Natural killer cell (primary cell): ENCODE results near the gene STAT5A. TPM values are rescaled to one million over a fixed set of nuclear protein-coding genes. Genes with fewer than 3 reads are reported as not detected.
A peak's percentile ranks its signal among the peaks of the same experiment; 100 is the strongest.

Experiments
- ATAC-seq, 3 donors: fragments of 150-1000 bp in 2 of 3; fragments of 200-7000 bp in 1 of 3; cut with Tn5 transposase; 1 replicate in 1 of 3; 2 replicates in 2 of 3; pipeline ENCODE4 v1.10.0; 2021; ENCODE audit warnings: mild to moderate bottlenecking in 2 of 3, moderate library complexity in 2 of 3
- DNase-seq, 2 donors: peaks; one replicate each; pipeline versions ENCODE4 v3.0.0 to v3.0.0-alpha.2; 2013 to 2021; ENCODE audit warnings: mixed read lengths in 1 of 2
- H3K27ac ChIP-seq: one replicate; pipeline ENCODE4 v1.5.1; 2013; ENCODE audit warnings: mild to moderate bottlenecking, low read length
- H3K27me3 ChIP-seq: one replicate; pipeline ENCODE4 v1.6.1; 2013; ENCODE audit warnings: low read length; ENCODE audit not compliant: control insufficient read depth, insufficient read depth
- H3K36me3 ChIP-seq: one replicate; pipeline ENCODE4 v1.6.1; 2013; ENCODE audit warnings: low read length; ENCODE audit not compliant: control insufficient read depth, insufficient read depth
- H3K4me1 ChIP-seq: one replicate; pipeline ENCODE4 v1.6.1; 2013; ENCODE audit warnings: low read length; ENCODE audit not compliant: control insufficient read depth, insufficient read depth
- H3K4me3 ChIP-seq: one replicate; pipeline ENCODE4 v1.5.1; 2013; ENCODE audit warnings: low read length
- H3K9me3 ChIP-seq: one replicate; pipeline ENCODE4 v1.6.1; 2013; ENCODE audit warnings: low read length; ENCODE audit not compliant: control insufficient read depth, insufficient read depth
- H3K27ac Mint-ChIP-seq, 2 donors: one replicate each; pipeline ENCODE4 v1.8.0; 2022; ENCODE audit warnings: mild to moderate bottlenecking in 2 of 2, mixed read lengths in 2 of 2, moderate library complexity in 1 of 2
- H3K27me3 Mint-ChIP-seq, 2 donors: one replicate each; pipeline ENCODE4 v1.8.0; 2022; ENCODE audit warnings: low read depth in 2 of 2, mixed read lengths in 2 of 2
- H3K36me3 Mint-ChIP-seq: one replicate; pipeline ENCODE4 v1.8.0; 2022; ENCODE audit warnings: mixed read lengths
- H3K4me1 Mint-ChIP-seq, 2 donors: one replicate each; pipeline ENCODE4 v1.8.0; 2022; ENCODE audit warnings: mixed read lengths in 2 of 2
- H3K4me3 Mint-ChIP-seq: one replicate; pipeline ENCODE4 v1.8.0; 2022; ENCODE audit warnings: mild to moderate bottlenecking, moderate library complexity, mixed read lengths
- H3K9me3 Mint-ChIP-seq, 2 donors: one replicate each; pipeline ENCODE4 v1.8.0; 2022; ENCODE audit warnings: mixed read lengths in 2 of 2
- CTCF ChIP-seq: fragments of 200-600 bp; IDR thresholded peaks from one replicate; pipeline ENCODE4 v1.8.0; 2022; ENCODE audit warnings: antibody characterized with exemption
- WGBS: methylation state at CpG from one replicate; pipeline ENCODE4 v1.1.7; 2013; ENCODE audit warnings: missing lambda C conversion rate; ENCODE audit not compliant: insufficient coverage; 5-methylcytosine and 5-hydroxymethylcytosine counted together
- intact Hi-C: fragments of 100-400 bp; cut with micrococcal nuclease; formaldehyde crosslinking; loops from one replicate; pipeline ENCODE4 v1.14.2; 2022
- total RNA-seq, 4 donors: library from RNA; stranded (reverse); fragments of 120-200 nt in 1 of 4; gene quantifications; one replicate each; pipeline versions ENCODE4 v1.2.3 to v1.2.4, GENCODE V29; 2013 to 2022

The STAT5A gene
- total RNA-seq, 3 donors from 2014 or later (not counting 1 experiment from before 2014, with no cell fraction given), result 112 to 135 (median 117) TPM

- 72% methylated on average over 3 of the region's 3 CpGs for WGBS
- Mint-ChIP-seq H3K27ac (peak overlapping the region; percentile 88 to 92), H3K36me3 (no peaks in the 10 kb centered on the region), H3K4me3 (peak overlapping the region; percentile 98), H3K4me1 (peaks cover 58 to 64% of the 10 kb centered on the region in 2 donors), H3K27me3 (no peaks in the 10 kb centered on the region), H3K9me3 (no peaks in the 10 kb centered on the region)
- Histone ChIP-seq H3K27ac (no peak overlapping the region), H3K4me3 (no peak overlapping the region), H3K9me3 (no peaks in the 10 kb centered on the region), H3K36me3 (no peaks in the 10 kb centered on the region), H3K27me3 (no peaks in the 10 kb centered on the region), H3K4me1 (peaks cover 19% of the 10 kb centered on the region)
- no peak for ATAC-seq
- TF ChIP-seq CTCF, result no peak
- DNase-seq, result no peak
- intact Hi-C loops, result loop anchor here (2.0 to 10.0 kb wide), 2 partner anchors 25 to 49 kb away; no protein-coding TSS in a partner anchor
These were observed 14.1 kb upstream of the STAT5A start for GRCh38 chr17:42274253-42274542.

DNA sequence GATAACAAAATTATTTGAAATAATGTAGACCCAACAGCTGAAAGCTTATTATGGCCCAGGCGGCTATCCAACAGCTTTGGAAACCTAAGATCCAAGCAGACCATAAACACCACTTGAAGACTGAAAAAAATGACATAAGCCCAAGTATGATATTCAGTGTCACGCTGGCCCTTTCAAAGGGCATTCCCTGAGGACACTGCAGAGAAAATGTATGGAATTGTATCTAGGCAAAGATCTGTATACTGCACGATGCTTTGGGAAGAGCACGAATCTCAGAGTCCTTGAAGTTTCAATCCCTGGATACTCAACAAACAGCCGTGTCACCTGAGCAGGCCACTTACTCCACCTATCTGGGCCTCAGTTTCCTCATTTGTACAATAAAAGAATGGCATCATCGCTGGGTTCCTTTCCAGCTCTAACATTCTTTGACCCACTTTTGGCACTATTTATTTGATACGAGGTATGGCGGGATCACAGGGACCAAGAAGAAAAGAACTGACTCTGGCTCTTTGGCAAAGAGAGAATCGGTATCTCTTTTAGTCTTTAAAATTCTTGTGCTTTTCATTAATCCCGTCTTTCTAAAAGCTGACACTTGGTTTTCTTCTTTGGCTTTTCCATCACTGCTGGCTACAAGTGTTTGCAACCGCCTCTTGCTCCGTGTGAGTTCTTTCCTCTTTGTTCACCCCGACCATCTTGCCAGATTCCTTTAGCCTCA, 13.3 kb upstream of the STAT5A start:
- no peak for TF ChIP-seq CTCF
- no peaks in the 10 kb centered on the region for H3K27me3 ChIP-seq
- intact Hi-C loops, result loop anchor here (2.0 to 10.0 kb wide), 2 partner anchors 26 to 50 kb away; no protein-coding TSS in a partner anchor
- H3K9me3 Mint-ChIP-seq, result no peaks in the 10 kb centered on the region
- DNase-seq (peak in 1 of 2 donors; percentile 30), ATAC-seq (no peak)
- H3K27me3 Mint-ChIP-seq, result no peaks in the 10 kb centered on the region
- 20% methylated on average over 13 of the region's 13 CpGs for WGBS
- peaks cover 19% of the 10 kb centered on the region for H3K4me1 ChIP-seq
- H3K36me3 ChIP-seq, result no peaks in the 10 kb centered on the region
- H3K4me1 Mint-ChIP-seq, result peaks cover 58 to 64% of the 10 kb centered on the region in 2 donors
- H3K27ac Mint-ChIP-seq, result peak overlapping the region; percentile 88 to 92
- no peaks in the 10 kb centered on the region for H3K9me3 ChIP-seq
- no peaks in the 10 kb centered on the region for H3K36me3 Mint-ChIP-seq
- peak overlapping the region; percentile 52 for H3K27ac ChIP-seq
- H3K4me3 Mint-ChIP-seq, result peak overlapping the region; percentile 98
- peak overlapping the region; percentile 71 for H3K4me3 ChIP-seq

DNA sequence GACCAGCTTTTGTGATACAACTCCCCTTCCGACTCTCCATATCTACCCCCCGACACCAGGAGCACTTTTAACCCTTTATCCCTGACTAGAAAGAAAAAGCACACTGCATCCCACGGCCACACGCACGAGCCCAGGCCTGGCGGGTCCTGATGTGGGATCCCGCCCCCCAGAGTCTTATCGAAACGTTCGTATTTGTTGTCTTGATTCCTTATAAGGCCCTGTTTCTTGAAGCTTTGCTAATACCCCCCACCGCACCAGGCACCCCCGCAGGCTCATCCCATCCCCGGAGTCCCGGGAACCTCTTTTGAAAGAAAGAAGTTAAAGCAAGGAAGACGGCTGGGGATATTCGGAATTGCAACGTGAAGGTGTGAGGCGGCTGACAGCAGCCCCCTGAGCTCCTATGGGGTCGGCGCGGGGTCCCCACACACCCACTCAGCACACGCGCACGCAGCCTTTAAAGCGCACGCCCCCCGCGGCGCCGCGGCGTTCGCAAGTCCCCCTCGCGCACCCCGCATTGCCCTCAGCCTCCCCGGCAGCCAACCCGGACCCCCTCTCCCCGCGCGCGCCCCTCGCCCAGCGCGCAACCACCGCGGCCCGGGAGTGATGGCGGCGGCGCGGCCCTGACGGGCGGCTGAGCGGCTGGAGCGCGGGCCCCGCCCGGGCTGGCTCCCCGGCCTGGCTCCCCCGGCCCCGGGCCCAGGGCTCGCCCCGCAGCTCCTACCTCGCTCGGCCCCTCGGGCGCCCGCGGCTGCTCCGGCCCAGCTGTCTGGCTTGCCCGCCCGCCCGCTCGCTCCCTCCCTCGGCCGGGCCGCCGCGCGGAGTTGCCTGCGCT, 12.6 kb upstream of the STAT5A start:
- Histone ChIP-seq H3K9me3 (no peaks in the 10 kb centered on the region), H3K27ac (peak overlapping the region; percentile 52), H3K4me3 (peak overlapping the region; percentile 71), H3K4me1 (peaks cover 19% of the 10 kb centered on the region), H3K36me3 (no peaks in the 10 kb centered on the region), H3K27me3 (no peaks in the 10 kb centered on the region)
- DNase-seq, result peak in 1 of 2 donors; percentile 66
- ATAC-seq, result peak; percentile 57 to 68 (median 68)
- no peak for TF ChIP-seq CTCF
- Mint-ChIP-seq H3K36me3 (no peaks in the 10 kb centered on the region), H3K9me3 (no peaks in the 10 kb centered on the region), H3K27ac (peak overlapping the region; percentile 88 to 92), H3K27me3 (no peaks in the 10 kb centered on the region), H3K4me3 (peak overlapping the region; percentile 98), H3K4me1 (peaks cover 55 to 61% of the 10 kb centered on the region in 2 donors)
- intact Hi-C loops, result loop anchor here (2.0 to 10.0 kb wide), 2 partner anchors 27 to 51 kb away; no protein-coding TSS in a partner anchor
- WGBS, result under 1% methylated on average over 78 of the region's 82 CpGs
